HG02981 (cell line): ENCODE data around the gene AGFG2.
A peak's percentile ranks its signal among the peaks of the same experiment; 100 is the strongest.

Source experiments
- ATAC-seq: cut with Tn5 transposase; IDR thresholded peaks from one replicate; pipeline ENCODE4 v1.9.1; 2021; ENCODE audit warnings: mild to moderate bottlenecking, moderate library complexity; ENCODE audit not compliant: unreplicated experiment

The AGFG2 gene

GRCh38 chr7:100584054-100584682 lies 45.2 kb downstream of the AGFG2 start:
- no peak for ATAC-seq

- ATAC-seq = no peak
Measured at GRCh38 chr7:100584683-100585510, 45.9 kb downstream of the AGFG2 start.

GRCh38 chr7:100585511-100586265 lies 46.7 kb downstream of the AGFG2 start, which contains the start of gene LRCH4:
TSS of gene LRCH4 (minus strand) at chr7:100586129. CDS start at chr7:100586100, 29 bp downstream.
- ATAC-seq = no peak

- ATAC-seq = peak; percentile 82
Measured at GRCh38 chr7:100586266-100587025, 47.4 kb downstream of the AGFG2 start, which contains the start of gene FBXO24. TSS of gene FBXO24 (plus strand) at chr7:100586328. CDS start at chr7:100586626, 298 bp downstream.

- ATAC-seq = no peak
Measured at GRCh38 chr7:100588438-100588837, 49.4 kb downstream of the AGFG2 start.

- no peak for ATAC-seq
Measured at GRCh38 chr7:100589341-100589947, 50.4 kb downstream of the AGFG2 start.

GRCh38 chr7:100590077-100590737 lies 51.2 kb downstream of the AGFG2 start:
- no peak for ATAC-seq

GRCh38 chr7:100591596-100591995 lies 52.6 kb downstream of the AGFG2 start:
- no peak for ATAC-seq

- ATAC-seq = no peak
Measured at GRCh38 chr7:100595188-100595587, 56.2 kb downstream of the AGFG2 start.

GRCh38 chr7:100598425-100598824 lies 59.4 kb downstream of the AGFG2 start:
- no peak for ATAC-seq

GRCh38 chr7:100599911-100600729 lies 61.1 kb downstream of the AGFG2 start:
- no peak for ATAC-seq

- no peak for ATAC-seq
Measured at GRCh38 chr7:100600730-100601038, 61.7 kb downstream of the AGFG2 start.

GRCh38 chr7:100602889-100603725 lies 64.1 kb downstream of the AGFG2 start:
- no peak for ATAC-seq

GRCh38 chr7:100603726-100604027 lies 64.7 kb downstream of the AGFG2 start:
- ATAC-seq = no peak

- no peak for ATAC-seq
Measured at GRCh38 chr7:100604028-100604975, 65.3 kb downstream of the AGFG2 start.

- ATAC-seq = no peak
Measured at GRCh38 chr7:100604976-100605911, 66.2 kb downstream of the AGFG2 start.
